Hepatocyte (in vitro differentiated cells): ENCODE measurements around the gene RNF145. TPM values are rescaled to one million over a fixed set of nuclear protein-coding genes. Genes with fewer than 3 reads are reported as not detected.

Experiments used
- DNase-seq: peaks from one replicate; pipeline ENCODE4 v3.0.0-alpha.2; 2016; ENCODE audit warnings: low spot score
- H2AFZ ChIP-seq: fragments of 200-600 bp; sonication (generic); 2 replicates; pipeline ENCODE4 v1.6.0; 2016; ENCODE audit warnings: antibody characterized with exemption, mild to moderate bottlenecking
- H3K27ac ChIP-seq: fragments of 200-600 bp; sonication (generic); 2 replicates; pipeline ENCODE4 v1.5.1; 2016; ENCODE audit warnings: mild to moderate bottlenecking
- H3K27me3 ChIP-seq: fragments of 200-600 bp; sonication (generic); 2 replicates; pipeline ENCODE4 v1.6.1; 2016
- H3K36me3 ChIP-seq: fragments of 200-600 bp; sonication (generic); replicated peaks from 2 replicates; pipeline ENCODE4 v1.5.1; 2016; ENCODE audit warnings: low read depth; ENCODE audit not compliant: insufficient read depth
- H3K4me1 ChIP-seq: fragments of 200-600 bp; sonication (generic); 2 replicates; pipeline ENCODE4 v1.5.1; 2016; ENCODE audit warnings: mild to moderate bottlenecking, moderate library complexity; ENCODE audit not compliant: insufficient read depth
- H3K4me2 ChIP-seq: fragments of 200-600 bp; sonication (generic); 2 replicates; pipeline ENCODE4 v1.6.0; 2016
- H3K4me3 ChIP-seq: fragments of 200-600 bp; sonication (generic); 2 replicates; pipeline ENCODE4 v1.5.1; 2016; ENCODE audit warnings: mild to moderate bottlenecking
- H3K79me2 ChIP-seq: fragments of 200-600 bp; sonication (generic); 2 replicates; pipeline ENCODE4 v1.6.0; 2017; ENCODE audit warnings: mild to moderate bottlenecking
- H3K9me2 ChIP-seq: fragments of 200-600 bp; sonication (generic); replicated peaks from 2 replicates; pipeline ENCODE4 v1.6.0; 2017; ENCODE audit warnings: mild to moderate bottlenecking; ENCODE audit not compliant: insufficient read depth
- H3K9me3 ChIP-seq: fragments of 200-600 bp; sonication (generic); 2 replicates; pipeline ENCODE4 v1.5.1; 2016; ENCODE audit warnings: low read depth, mild to moderate bottlenecking
- H4K20me1 ChIP-seq: fragments of 200-600 bp; sonication (generic); 2 replicates; pipeline ENCODE4 v1.6.0; 2016; ENCODE audit warnings: mild to moderate bottlenecking; ENCODE audit not compliant: insufficient read depth, poor library complexity, severe bottlenecking
- CTCF ChIP-seq: fragments of 200-600 bp; sonication (generic); IDR thresholded peaks from 2 replicates; pipeline ENCODE4 v1.5.1; 2016; ENCODE audit warnings: antibody characterized with exemption, mild to moderate bottlenecking; ENCODE audit not compliant: poor library complexity
- EZH2 ChIP-seq: fragments of 200-600 bp; sonication (generic); IDR thresholded peaks from 2 replicates; pipeline ENCODE4 v1.6.1; 2016; ENCODE audit warnings: antibody characterized with exemption, mild to moderate bottlenecking, borderline replicate concordance
- EZH2phosphoT487 ChIP-seq: fragments of 200-600 bp; sonication (generic); IDR thresholded peaks from one replicate; pipeline ENCODE4 v1.6.1; 2018; ENCODE audit warnings: antibody characterized with exemption, mild to moderate bottlenecking, low read depth, moderate library complexity; ENCODE audit not compliant: unreplicated experiment, severe bottlenecking
- WGBS: methylation state at CpG from one replicate; pipeline ENCODE4 v1.1.6; 2016; ENCODE audit warnings: low lambda C conversion rate; ENCODE audit errors: missing lambda C conversion rate; 5-methylcytosine and 5-hydroxymethylcytosine counted together
- polyA plus RNA-seq: library from polyadenylated mRNA; unstranded; fragments of >200 nt; fragmentation: Nextera tagmentation; extraction: Ambion mirVana; gene quantifications from 2 replicates; pipeline ENCODE4 v1.2.1, GENCODE V29; 2016
- total RNA-seq: library from RNA; depleted of rRNA; stranded (reverse); fragments of >200 nt; gene quantifications from 2 replicates; pipeline ENCODE4 v1.2.3, GENCODE V29; 2014

Gene RNF145
- total and polyA plus RNA-seq, 2 experiments from 2014 or later, result 13.0 to 37.4 TPM

- Histone ChIP-seq H3K4me1 (peaks cover 42% of the 10 kb centered on the region), H3K27ac (peak overlapping the region; percentile 89), H3K9me2 (no peaks in the 10 kb centered on the region), H3K4me2 (peak overlapping the region; percentile 47), H3K27me3 (no peaks in the 10 kb centered on the region), H3K79me2 (peaks cover 8% of the 10 kb centered on the region), H3K4me3 (no peak overlapping the region), H3K36me3 (no peaks in the 10 kb centered on the region), H4K20me1 (no peaks in the 10 kb centered on the region), H2AFZ (no peak overlapping the region), H3K9me3 (no peaks in the 10 kb centered on the region)
- DNase-seq, result no peak
- 66% methylated on average over 3 of the region's 3 CpGs for WGBS
- TF ChIP-seq EZH2phosphoT487 (no peak), CTCF (no peak), EZH2 (no peak)
Measured at GRCh38 chr5:159179529-159180305, 29.6 kb downstream of the RNF145 start.

DNA sequence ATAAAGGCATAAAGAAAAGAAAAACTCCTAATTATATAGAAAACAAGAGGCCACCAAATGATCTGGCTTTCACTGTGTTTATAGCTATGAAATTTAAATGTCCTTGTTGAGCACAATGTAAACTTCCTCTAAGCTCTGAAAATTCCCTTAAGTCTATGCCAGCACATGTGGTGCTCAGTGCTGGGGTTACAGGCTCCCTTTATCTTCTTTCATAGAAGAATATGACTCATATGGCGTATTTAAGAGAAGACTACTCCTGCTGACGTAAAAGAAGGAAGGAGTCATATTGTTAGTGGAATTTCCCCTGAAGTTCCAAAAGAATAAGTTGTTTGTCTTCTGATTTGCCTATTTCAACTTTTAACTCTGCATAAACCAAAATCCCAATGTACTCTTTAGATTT lies 30.4 kb downstream of the RNF145 start:
- Histone ChIP-seq H3K4me2 (peak overlapping the region; percentile 47), H3K36me3 (no peaks in the 10 kb centered on the region), H3K27me3 (no peaks in the 10 kb centered on the region), H3K79me2 (peaks cover 8% of the 10 kb centered on the region), H3K9me2 (no peaks in the 10 kb centered on the region), H2AFZ (no peak overlapping the region), H3K27ac (peak overlapping the region; percentile 89), H3K9me3 (no peaks in the 10 kb centered on the region), H4K20me1 (no peaks in the 10 kb centered on the region), H3K4me1 (peaks cover 44% of the 10 kb centered on the region), H3K4me3 (no peak overlapping the region)
- WGBS, result 16% methylated on average over 2 of the region's 2 CpGs
- TF ChIP-seq CTCF (no peak), EZH2 (no peak), EZH2phosphoT487 (no peak)
- peak; percentile 76 for DNase-seq

DNA sequence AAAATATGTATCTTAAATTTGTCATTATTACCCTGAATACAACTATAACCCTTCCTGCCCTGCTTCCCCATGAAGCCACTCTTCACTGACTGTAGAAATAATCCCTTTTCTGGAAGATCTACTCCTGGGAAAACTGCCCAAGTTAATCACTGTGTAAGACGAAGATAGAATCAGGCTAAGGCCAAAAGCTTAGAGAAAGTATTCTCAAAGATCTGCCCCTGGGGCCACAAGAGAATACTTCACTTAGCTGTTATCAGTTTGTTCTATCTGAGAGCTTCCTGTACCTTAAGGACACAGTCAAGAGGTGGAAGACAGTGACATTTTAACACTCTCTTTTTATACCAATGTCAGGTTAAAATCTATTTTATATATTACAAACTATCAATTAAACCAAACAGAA lies 33.8 kb downstream of the RNF145 start:
- peak; percentile 22 for DNase-seq
- Histone ChIP-seq H4K20me1 (no peaks in the 10 kb centered on the region), H3K27me3 (no peaks in the 10 kb centered on the region), H3K27ac (peak overlapping the region; percentile 51), H3K36me3 (no peaks in the 10 kb centered on the region), H3K4me1 (peaks cover 31% of the 10 kb centered on the region), H3K4me3 (no peak overlapping the region), H3K9me3 (no peaks in the 10 kb centered on the region), H2AFZ (no peak overlapping the region), H3K9me2 (no peaks in the 10 kb centered on the region), H3K79me2 (no peaks in the 10 kb centered on the region), H3K4me2 (peak overlapping the region; percentile 19)
- 18% methylated on average over 1 of the region's 1 CpG for whole genome bisulfite sequencing
- no peak for TF ChIP-seq CTCF
- no peak for TF ChIP-seq EZH2phosphoT487
- TF ChIP-seq EZH2, result no peak
